GM23338 (cell line): Measurements from ENCODE around the gene TREML4.

Source experiments
- EZH2 ChIP-seq: fragments of 200-600 bp; sonication (generic); IDR thresholded peaks from one replicate; pipeline ENCODE4 v1.8.0; 2017; ENCODE audit warnings: antibody characterized with exemption, mild to moderate bottlenecking, low read depth; ENCODE audit not compliant: unreplicated experiment
- POLR2AphosphoS5 ChIP-seq: IDR thresholded peaks from 2 replicates; pipeline ENCODE4 v1.6.1; 2016; ENCODE audit warnings: antibody characterized with exemption, low read depth
- TF ChIP-seq, protein P1 (sequence below), 2 experiments: fragments of 200-600 bp in 1 of 2; sonication (generic) in 1 of 2; conservative IDR thresholded peaks; 2 replicates each; pipeline versions ENCODE4 v1.5.1 to v1.6.1; 2016 to 2017; ENCODE audit warnings: antibody characterized with exemption in 2 of 2, low read depth in 2 of 2, mild to moderate bottlenecking in 2 of 2, moderate library complexity in 1 of 2

DNA sequence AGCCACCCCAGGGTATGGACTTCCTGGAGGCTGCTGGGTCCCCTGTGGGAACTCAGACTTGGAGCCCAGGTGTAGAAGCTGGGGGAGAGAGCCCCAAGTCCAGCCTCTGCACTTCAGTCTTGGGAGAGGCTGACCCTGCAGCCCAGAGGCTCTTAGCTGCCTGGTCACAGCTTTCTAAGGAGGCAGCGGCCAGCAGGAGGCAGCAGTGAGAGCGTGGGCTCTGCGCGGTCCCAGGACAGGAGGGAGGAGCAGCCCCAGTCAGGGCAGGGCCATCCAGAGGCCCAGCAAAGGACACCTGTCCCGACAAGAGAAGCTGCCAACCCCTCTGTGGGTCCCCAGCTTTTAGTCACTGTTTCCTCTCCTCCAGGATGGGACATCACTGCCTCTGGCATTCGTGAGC, 36.6 kb upstream of the TREML4 start:
- no peak for TF ChIP-seq EZH2
- TF ChIP-seq, protein P1, sequence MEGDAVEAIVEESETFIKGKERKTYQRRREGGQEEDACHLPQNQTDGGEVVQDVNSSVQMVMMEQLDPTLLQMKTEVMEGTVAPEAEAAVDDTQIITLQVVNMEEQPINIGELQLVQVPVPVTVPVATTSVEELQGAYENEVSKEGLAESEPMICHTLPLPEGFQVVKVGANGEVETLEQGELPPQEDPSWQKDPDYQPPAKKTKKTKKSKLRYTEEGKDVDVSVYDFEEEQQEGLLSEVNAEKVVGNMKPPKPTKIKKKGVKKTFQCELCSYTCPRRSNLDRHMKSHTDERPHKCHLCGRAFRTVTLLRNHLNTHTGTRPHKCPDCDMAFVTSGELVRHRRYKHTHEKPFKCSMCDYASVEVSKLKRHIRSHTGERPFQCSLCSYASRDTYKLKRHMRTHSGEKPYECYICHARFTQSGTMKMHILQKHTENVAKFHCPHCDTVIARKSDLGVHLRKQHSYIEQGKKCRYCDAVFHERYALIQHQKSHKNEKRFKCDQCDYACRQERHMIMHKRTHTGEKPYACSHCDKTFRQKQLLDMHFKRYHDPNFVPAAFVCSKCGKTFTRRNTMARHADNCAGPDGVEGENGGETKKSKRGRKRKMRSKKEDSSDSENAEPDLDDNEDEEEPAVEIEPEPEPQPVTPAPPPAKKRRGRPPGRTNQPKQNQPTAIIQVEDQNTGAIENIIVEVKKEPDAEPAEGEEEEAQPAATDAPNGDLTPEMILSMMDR (conservative IDR thresholded peaks at IDR 0.05; ENCODE audit: low read depth in 2 of 2) = peak; percentile 69 to 92
- TF ChIP-seq POLR2AphosphoS5 = no peak
